HG03196 (cell line): ENCODE measurements around the gene SLC28A3.

Experiments
- ATAC-seq: cut with Tn5 transposase; IDR thresholded peaks from one replicate; pipeline ENCODE4 v1.9.1; 2021; ENCODE audit not compliant: unreplicated experiment

Gene SLC28A3

DNA sequence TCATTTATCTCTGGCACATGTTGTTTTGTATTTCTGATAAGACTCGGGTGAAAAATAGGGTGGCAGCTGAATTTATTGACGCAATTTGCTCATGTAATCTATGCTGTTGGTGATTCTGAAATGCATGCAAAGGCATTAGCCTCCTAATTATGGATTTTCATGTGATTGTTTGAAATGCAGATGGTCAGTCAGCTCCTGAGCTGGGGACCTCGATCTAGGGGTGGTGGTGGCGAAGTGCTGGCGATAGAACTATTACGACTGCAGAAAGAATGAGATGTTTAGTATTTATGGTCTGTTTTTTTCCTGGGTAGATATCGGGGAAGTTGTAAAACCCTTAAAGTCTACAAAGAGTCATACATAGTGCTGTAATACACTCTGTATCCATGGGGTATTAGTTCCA lies 88.6 kb downstream of the SLC28A3 start:
- ATAC-seq = no peak

DNA sequence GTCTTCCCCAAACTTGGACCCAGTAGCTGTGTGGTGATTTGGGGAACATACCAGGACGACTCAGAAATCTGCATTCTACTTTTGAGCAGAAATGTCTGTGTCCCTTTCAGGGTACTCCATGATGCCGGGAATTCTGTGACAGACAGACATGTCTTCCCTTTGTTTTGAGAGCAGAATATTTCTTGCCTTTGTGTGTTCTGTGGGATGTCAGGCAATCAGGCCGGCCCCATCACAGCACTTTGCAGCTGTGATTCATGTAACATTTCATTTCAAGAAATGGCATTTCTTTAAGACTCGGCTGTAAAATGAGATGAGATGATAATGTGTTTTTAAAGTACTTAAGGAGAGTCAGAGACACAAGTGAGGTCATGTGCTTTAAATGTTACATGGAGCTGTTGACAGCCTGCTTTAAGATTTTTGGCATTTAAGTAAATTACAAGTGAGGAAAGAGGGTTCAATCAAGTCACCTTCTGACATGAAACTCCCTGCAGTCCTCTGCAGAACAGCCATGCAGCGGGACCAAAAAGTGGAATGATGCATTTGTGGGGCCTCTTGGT lies 98.7 kb downstream of the SLC28A3 start:
- ATAC-seq = no peak

DNA sequence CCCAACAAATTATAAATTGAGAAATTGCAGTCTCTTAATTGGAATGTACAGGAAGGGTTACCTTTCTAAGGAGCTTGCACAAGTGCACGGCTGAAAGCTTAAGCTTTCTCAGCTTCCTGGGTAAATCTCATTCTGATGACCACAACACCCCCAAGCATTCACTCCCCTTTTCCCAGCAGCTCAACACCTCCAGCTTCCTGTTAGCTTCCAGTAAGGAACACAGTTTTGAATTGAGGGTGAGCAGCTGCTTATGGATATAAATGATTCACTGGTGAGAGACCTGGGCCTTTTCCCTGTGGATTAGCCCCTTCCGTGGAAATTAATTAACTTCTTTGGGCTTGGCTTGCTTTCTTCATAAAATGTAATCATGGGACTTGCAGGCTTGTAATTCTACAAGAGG lies 101.2 kb downstream of the SLC28A3 start:
- no peak for ATAC-seq

DNA sequence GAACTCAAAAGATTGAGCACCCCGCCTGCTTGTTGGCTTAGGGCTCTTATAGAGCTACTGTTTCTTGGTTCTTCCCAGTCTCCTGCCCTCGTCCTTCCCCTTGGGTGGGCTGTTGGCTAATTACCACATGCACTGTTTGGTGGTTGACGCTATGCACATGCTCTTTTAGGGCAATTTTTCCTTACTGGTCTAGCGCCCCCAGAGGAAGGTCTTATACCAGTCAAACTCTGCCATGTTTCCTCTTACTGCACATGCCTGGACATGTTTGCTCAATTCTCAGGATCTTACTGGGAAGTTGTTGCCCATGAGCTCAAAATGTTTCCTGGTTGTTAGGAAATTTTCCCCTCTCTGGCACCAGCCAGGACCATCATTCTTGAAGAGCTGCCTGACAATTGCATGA lies 101.9 kb downstream of the SLC28A3 start:
- ATAC-seq = no peak

DNA sequence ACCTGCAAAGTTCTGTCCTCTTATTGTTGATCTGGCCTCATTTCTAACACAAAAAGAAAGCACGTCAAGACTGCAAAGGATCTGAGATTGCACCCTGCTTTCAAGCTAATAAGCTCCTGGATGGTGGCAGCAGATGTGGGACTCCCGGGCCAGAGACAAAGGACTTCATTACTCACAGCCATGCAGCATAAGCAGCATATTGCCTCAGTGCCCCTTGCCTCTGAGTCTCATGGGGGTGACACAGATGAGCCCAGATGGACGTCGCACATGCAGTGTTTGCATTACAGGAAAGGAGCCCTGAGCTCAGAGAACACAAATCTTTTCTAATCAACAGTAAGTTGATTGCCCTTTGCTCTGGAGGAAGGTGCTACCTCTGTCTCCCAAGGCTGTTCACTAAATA lies 105.0 kb downstream of the SLC28A3 start:
- ATAC-seq = no peak

DNA sequence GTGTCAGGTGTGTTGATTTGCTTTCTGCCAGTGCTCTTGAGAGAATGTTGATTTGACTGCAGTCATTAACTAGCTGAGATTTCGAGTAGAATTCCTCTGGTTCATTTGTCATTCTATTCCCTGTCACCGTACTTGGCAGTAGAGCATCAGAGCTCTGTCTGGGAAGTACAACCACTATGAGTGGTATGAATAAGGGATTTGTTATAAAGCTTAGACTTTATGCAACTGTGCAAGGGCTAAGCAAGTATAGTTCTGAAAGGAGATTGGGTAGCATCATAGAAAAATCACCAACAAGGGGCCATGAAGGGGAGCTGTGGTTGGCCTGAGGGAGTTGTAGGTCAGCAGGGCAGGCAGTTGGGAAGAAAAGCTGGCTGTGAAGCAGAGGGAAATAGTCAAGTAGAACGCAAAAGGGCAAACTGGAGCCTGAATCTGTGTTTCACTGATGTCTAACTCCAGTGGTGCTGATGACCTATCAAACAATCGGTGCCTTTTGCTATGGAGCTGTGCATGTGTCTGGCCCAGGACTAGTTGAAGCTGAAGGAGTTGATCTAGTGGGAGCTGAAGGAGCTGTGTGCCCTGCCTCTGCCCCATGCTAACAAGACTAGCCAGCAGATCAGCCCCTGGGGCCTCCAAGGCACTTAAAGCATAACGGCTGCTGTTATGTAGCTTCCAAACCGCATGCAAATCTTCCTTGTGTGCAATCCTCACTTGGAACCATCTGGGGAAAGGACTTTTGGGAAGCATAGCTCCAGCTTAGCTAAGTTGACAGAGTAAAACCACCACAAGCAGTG lies 110.0 kb downstream of the SLC28A3 start:
- no peak for ATAC-seq

DNA sequence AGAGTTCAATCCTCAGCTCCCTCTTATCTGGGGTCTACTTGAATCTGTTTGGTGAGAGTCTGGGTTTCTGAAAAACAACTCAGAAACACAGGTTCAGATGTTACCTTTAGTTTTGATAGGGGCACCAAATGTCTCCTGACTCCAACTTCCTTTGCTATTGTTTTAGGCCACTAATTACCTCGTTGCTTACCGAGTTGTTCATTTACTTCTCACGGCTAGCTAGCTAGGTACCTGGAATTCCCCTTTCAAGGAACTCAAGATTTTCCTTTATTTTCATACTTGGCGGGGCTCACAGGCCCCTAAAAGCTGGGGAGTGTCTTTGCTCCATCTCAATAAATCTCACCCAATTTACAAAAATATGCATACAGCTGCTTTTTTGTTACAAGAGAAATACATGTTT lies 111.4 kb downstream of the SLC28A3 start:
- no peak for ATAC-seq

DNA sequence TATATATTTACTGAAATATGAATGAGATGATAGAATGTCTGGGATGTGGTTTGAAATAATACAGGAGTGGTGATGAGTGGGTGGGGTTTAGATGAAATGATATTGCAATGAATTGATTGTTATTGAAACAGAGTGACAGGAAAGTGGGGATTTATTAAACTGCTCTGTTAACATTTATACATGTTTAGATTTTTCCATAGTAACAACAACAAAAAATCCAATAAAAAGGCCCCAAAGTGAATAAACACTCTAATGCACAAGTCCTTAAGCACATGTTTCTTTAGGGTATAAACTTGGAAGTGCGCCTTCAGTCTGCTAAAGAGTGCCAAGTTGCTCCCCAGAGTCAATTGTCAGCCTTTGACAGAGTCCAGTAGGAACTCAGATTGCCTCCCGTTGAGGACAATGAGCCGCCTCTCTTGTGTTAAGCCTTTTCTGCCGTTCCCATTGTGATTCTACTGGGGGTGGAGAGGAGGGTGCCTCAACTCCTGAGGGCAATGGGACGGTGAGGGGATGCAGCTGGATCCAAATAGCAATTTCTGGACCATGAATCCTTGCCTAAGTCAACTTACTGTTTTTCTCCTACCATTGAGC lies 112.3 kb downstream of the SLC28A3 start:
- no peak for ATAC-seq

DNA sequence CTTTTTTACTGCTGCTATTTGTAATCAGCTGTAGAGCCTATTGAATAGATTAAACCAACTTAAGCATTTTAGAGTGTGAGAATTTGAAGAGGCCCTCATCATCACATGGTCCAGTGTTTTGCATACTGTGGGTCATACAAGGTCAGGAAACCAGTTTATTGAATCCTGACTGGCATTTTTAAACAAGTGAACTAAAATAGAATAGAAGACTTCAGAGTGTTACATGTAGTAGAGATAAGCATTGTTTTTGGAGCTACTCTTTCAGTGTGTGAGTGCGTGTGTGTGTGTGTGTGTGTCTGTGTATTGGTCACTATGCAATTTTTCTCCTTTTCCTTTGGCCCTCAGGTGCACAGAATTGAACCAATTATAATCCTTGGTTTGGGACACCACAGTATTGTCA lies 114.4 kb downstream of the SLC28A3 start:
- ATAC-seq = no peak
